Neural progenitor cell (in vitro differentiated cells): ENCODE data around the gene CYP4X1. TPM values are rescaled to one million over a fixed set of nuclear protein-coding genes. Genes with fewer than 3 reads are reported as not detected.
"Not testable (repeated sequence)": the region's sequence is repeated elsewhere in the genome, so short reads cannot be mapped to it uniquely, and the experiment has no call there.

Experiments used
- DNase-seq: peaks from one replicate; pipeline ENCODE4 v3.0.0-alpha.2; 2016; ENCODE audit warnings: low spot score
- H2AFZ ChIP-seq: fragments of 200-600 bp; sonication (generic); replicated peaks from 2 replicates; pipeline ENCODE4 v1.6.1; 2016; ENCODE audit warnings: antibody characterized with exemption
- H3F3A ChIP-seq: fragments of 200-600 bp; sonication (generic); 2 replicates; pipeline ENCODE4 v1.6.1; 2016; ENCODE audit warnings: antibody characterized with exemption, low read depth
- H3K27ac ChIP-seq: fragments of 200-600 bp; sonication (generic); 2 replicates; pipeline ENCODE4 v1.5.1; 2016; ENCODE audit warnings: mild to moderate bottlenecking
- H3K27me3 ChIP-seq: fragments of 200-600 bp; sonication (generic); 2 replicates; pipeline ENCODE4 v1.6.1; 2016; ENCODE audit warnings: mild to moderate bottlenecking, moderate library complexity
- H3K36me3 ChIP-seq: fragments of 200-600 bp; sonication (generic); 2 replicates; pipeline ENCODE4 v1.5.1; 2016
- H3K4me1 ChIP-seq: fragments of 200-600 bp; sonication (generic); 2 replicates; pipeline ENCODE4 v1.6.1; 2016; ENCODE audit warnings: mixed run types
- H3K4me2 ChIP-seq: fragments of 200-600 bp; sonication (generic); 2 replicates; pipeline ENCODE4 v1.6.1; 2016
- H3K4me3 ChIP-seq: fragments of 200-600 bp; sonication (generic); 2 replicates; pipeline ENCODE4 v1.5.1; 2016
- H3K79me2 ChIP-seq: fragments of 200-600 bp; sonication (generic); 2 replicates; pipeline ENCODE4 v1.6.1; 2016; ENCODE audit warnings: low read depth
- H3K9ac ChIP-seq: fragments of 200-600 bp; sonication (generic); 2 replicates; pipeline ENCODE4 v1.6.1; 2016
- H3K9me3 ChIP-seq: fragments of 200-600 bp; sonication (generic); 2 replicates; pipeline ENCODE4 v1.5.1; 2016; ENCODE audit warnings: low read depth
- H4K20me1 ChIP-seq: fragments of 200-600 bp; sonication (generic); 2 replicates; pipeline ENCODE4 v1.6.1; 2016; ENCODE audit warnings: low read depth
- H3K27ac Mint-ChIP-seq: 3 replicates; pipeline ENCODE4 v1.8.0; 2021; ENCODE audit warnings: mixed read lengths
- H3K27me3 Mint-ChIP-seq: 2 replicates; pipeline ENCODE4 v1.8.0; 2022; ENCODE audit warnings: low read depth, mild to moderate bottlenecking, inconsistent platforms, moderate library complexity, mixed read lengths; ENCODE audit not compliant: insufficient read depth
- H3K36me3 Mint-ChIP-seq: 3 replicates; pipeline ENCODE4 v1.8.0; 2021; ENCODE audit warnings: mixed read lengths
- H3K4me1 Mint-ChIP-seq: 3 replicates; pipeline ENCODE4 v1.8.0; 2021; ENCODE audit warnings: mixed read lengths
- H3K4me3 Mint-ChIP-seq: 3 replicates; pipeline ENCODE4 v1.8.0; 2021; ENCODE audit warnings: mild to moderate bottlenecking, moderate library complexity, mixed read lengths
- H3K9me3 Mint-ChIP-seq: 3 replicates; pipeline ENCODE4 v1.8.0; 2020; ENCODE audit warnings: mixed read lengths
- CTCF ChIP-seq: fragments of 200-600 bp; sonication (generic); IDR thresholded peaks from 2 replicates; pipeline ENCODE4 v1.5.1; 2017; ENCODE audit warnings: antibody characterized with exemption, mild to moderate bottlenecking
- EZH2 ChIP-seq: fragments of 200-600 bp; sonication (generic); IDR thresholded peaks from 2 replicates; pipeline ENCODE4 v1.6.1; 2017; ENCODE audit warnings: antibody characterized with exemption, mild to moderate bottlenecking, moderate library complexity
- EZH2phosphoT487 ChIP-seq: fragments of 200-600 bp; sonication (generic); IDR thresholded peaks from 2 replicates; pipeline ENCODE4 v1.6.1; 2017; ENCODE audit warnings: antibody characterized with exemption
- total RNA-seq: library from RNA; depleted of rRNA; stranded (reverse); fragments of >200 nt; gene quantifications from 2 replicates; pipeline ENCODE4 v1.2.3, GENCODE V29; 2015; ENCODE audit warnings: low replicate concordance

The CYP4X1 gene
- total RNA-seq, 1 donor from 2014 or later: 0.17 TPM

- Histone ChIP-seq H3K4me3 (no peak within 1 kb of the TSS), H3K27ac (no peak within 1 kb of the TSS), H4K20me1 (no peaks in the 10 kb centered on the region), H3K27me3 (peaks cover 32% of the 10 kb centered on the region), H3K9me3 (no peaks in the 10 kb centered on the region), H3K4me2 (no peak within 1 kb of the TSS), H3K36me3 (no peaks in the 10 kb centered on the region), H3K4me1 (no peaks in the 10 kb centered on the region), H3K9ac (no peak within 1 kb of the TSS), H3K79me2 (no peaks in the 10 kb centered on the region), H2AFZ (no peak within 1 kb of the TSS), H3F3A (no peaks in the 10 kb centered on the region)
- H3K36me3 Mint-ChIP-seq: no peaks in the 10 kb centered on the region
- H3K27me3 Mint-ChIP-seq: peaks cover 2% of the 10 kb centered on the region
- no peak within 1 kb of the TSS for H3K27ac Mint-ChIP-seq
- no peaks in the 10 kb centered on the region for H3K4me1 Mint-ChIP-seq
- no peaks in the 10 kb centered on the region for H3K9me3 Mint-ChIP-seq
- TF ChIP-seq EZH2 (no peak), CTCF (no peak), EZH2phosphoT487 (no peak)
- DNase-seq: no peak
- no peak within 1 kb of the TSS for H3K4me3 Mint-ChIP-seq
Measured at GRCh38 chr1:47067097-47067594, 43.7 kb downstream of the CYP4X1 start, which contains the start of gene CYP4Z1. TSS of gene CYP4Z1 (plus strand) at chr1:47067231. CDS start at chr1:47067491, 260 bp downstream.

GRCh38 chr1:47069080-47069479 lies 45.6 kb downstream of the CYP4X1 start:
- not testable (repeated sequence) for H3K27ac ChIP-seq, H3K79me2 ChIP-seq, H3K36me3 ChIP-seq, H3F3A ChIP-seq, H3K9ac ChIP-seq, H3K9me3 Mint-ChIP-seq, H3K27me3 Mint-ChIP-seq, DNase-seq, H2AFZ ChIP-seq, H3K4me3 Mint-ChIP-seq, H4K20me1 ChIP-seq, H3K36me3 Mint-ChIP-seq, H3K4me1 ChIP-seq, H3K27ac Mint-ChIP-seq, H3K4me2 ChIP-seq, H3K4me3 ChIP-seq, H3K4me1 Mint-ChIP-seq, H3K9me3 ChIP-seq
- peaks cover 32% of the 10 kb centered on the region for H3K27me3 ChIP-seq

- not testable (repeated sequence) for H3K4me3 ChIP-seq, H3K27me3 Mint-ChIP-seq, H2AFZ ChIP-seq, H3K4me1 ChIP-seq, H3K9ac ChIP-seq, H3K27ac ChIP-seq, H3K4me1 Mint-ChIP-seq, H4K20me1 ChIP-seq, DNase-seq, H3K36me3 ChIP-seq, H3K4me3 Mint-ChIP-seq, H3K79me2 ChIP-seq, H3K9me3 ChIP-seq, H3K36me3 Mint-ChIP-seq, H3K9me3 Mint-ChIP-seq, H3F3A ChIP-seq, H3K27ac Mint-ChIP-seq, H3K4me2 ChIP-seq
- peaks cover 32% of the 10 kb centered on the region for H3K27me3 ChIP-seq
Measured at GRCh38 chr1:47069509-47069908, 46.0 kb downstream of the CYP4X1 start.

- H3K79me2 ChIP-seq, H3K27ac ChIP-seq, H3F3A ChIP-seq, H3K4me2 ChIP-seq, H3K27me3 Mint-ChIP-seq, H3K36me3 ChIP-seq, H3K27ac Mint-ChIP-seq, H4K20me1 ChIP-seq, H3K36me3 Mint-ChIP-seq, H3K4me1 Mint-ChIP-seq, H3K9ac ChIP-seq, H3K4me1 ChIP-seq, H3K9me3 Mint-ChIP-seq, H2AFZ ChIP-seq, H3K4me3 Mint-ChIP-seq, H3K27me3 ChIP-seq, H3K9me3 ChIP-seq, H3K4me3 ChIP-seq: not testable (repeated sequence)
- TF ChIP-seq CTCF: peak; percentile 66
- DNase-seq: peak; percentile 39
Measured at GRCh38 chr1:47089356-47089755, 65.9 kb downstream of the CYP4X1 start.
